Nephron (organoid): ENCODE measurements around the gene CDH9.

Experiments used
- H3K27ac Mint-ChIP-seq, 3 experiments: 2 replicates each; pipeline ENCODE4 v1.8.0; 2020; ENCODE audit warnings: mixed read lengths in 3 of 3, mild to moderate bottlenecking in 2 of 3, moderate library complexity in 1 of 3
- H3K27me3 Mint-ChIP-seq: 2 replicates; pipeline ENCODE4 v1.8.0; 2021; ENCODE audit warnings: low read depth, mild to moderate bottlenecking, moderate library complexity, mixed read lengths
- H3K36me3 Mint-ChIP-seq: 2 replicates; pipeline ENCODE4 v1.8.0; 2020; ENCODE audit warnings: low read depth, mixed read lengths
- H3K4me1 Mint-ChIP-seq: 2 replicates; pipeline ENCODE4 v1.8.0; 2020; ENCODE audit warnings: mixed read lengths
- H3K4me3 Mint-ChIP-seq, 3 experiments: 2 replicates each; pipeline ENCODE4 v1.8.0; 2020; ENCODE audit warnings: mild to moderate bottlenecking in 3 of 3, mixed read lengths in 3 of 3, moderate library complexity in 2 of 3
- H3K9me3 Mint-ChIP-seq: 2 replicates; pipeline ENCODE4 v1.8.0; 2020; ENCODE audit warnings: mixed read lengths
- CTCF ChIP-seq, 3 experiments: fragments of 200-600 bp; sonication (generic); IDR thresholded peaks; one replicate each; pipeline ENCODE4 v1.5.0; 2021; ENCODE audit warnings: antibody characterized with exemption in 3 of 3; ENCODE audit not compliant: unreplicated experiment in 3 of 3

The CDH9 gene

GRCh38 chr5:27048510-27048909, 10.1 kb upstream of the CDH9 start:
- no peak for TF ChIP-seq CTCF (IDR thresholded peaks at IDR 0.05; ENCODE audit: unreplicated experiment in 3 of 3)
- H3K4me3 Mint-ChIP-seq = no peak overlapping the region
- H3K4me1 Mint-ChIP-seq = no peaks in the 10 kb centered on the region
- H3K27me3 Mint-ChIP-seq = no peaks in the 10 kb centered on the region
- no peak overlapping the region for H3K27ac Mint-ChIP-seq
- no peaks in the 10 kb centered on the region for H3K36me3 Mint-ChIP-seq
- peaks cover 4% of the 10 kb centered on the region for H3K9me3 Mint-ChIP-seq

DNA sequence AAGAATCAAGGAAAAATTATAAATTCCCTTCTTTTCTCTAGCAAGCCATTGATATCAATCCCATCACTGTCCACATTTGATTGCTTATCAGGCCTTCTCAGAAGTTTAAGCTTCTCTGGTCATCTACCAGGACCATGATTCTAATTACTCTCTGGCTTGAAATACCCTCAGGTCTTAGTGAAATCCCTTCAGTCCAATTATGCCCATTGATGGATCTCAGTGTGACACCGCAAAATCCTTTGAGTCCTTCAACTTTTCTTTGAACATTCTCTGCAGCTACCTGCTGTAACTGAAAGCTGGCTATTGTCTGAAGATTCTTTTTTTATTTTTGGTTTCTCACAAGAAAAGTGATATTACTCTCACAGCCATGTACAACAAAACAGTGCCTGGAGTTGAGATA, 3.0 kb upstream of the CDH9 start:
- no peak for TF ChIP-seq CTCF (IDR thresholded peaks at IDR 0.05; ENCODE audit: unreplicated experiment in 3 of 3)
- H3K36me3 Mint-ChIP-seq = no peaks in the 10 kb centered on the region
- H3K27ac Mint-ChIP-seq = no peak overlapping the region
- H3K27me3 Mint-ChIP-seq = no peaks in the 10 kb centered on the region
- no peak overlapping the region for H3K4me3 Mint-ChIP-seq
- no peaks in the 10 kb centered on the region for H3K9me3 Mint-ChIP-seq
- H3K4me1 Mint-ChIP-seq = no peaks in the 10 kb centered on the region

- H3K27me3 Mint-ChIP-seq = no peaks in the 10 kb centered on the region
- H3K9me3 Mint-ChIP-seq = no peaks in the 10 kb centered on the region
- no peaks in the 10 kb centered on the region for H3K4me1 Mint-ChIP-seq
- peak overlapping the region in 2 of 3 experiments; percentile 35 to 80 for H3K4me3 Mint-ChIP-seq
- H3K27ac Mint-ChIP-seq = peak overlapping the region in 2 of 3 experiments; percentile 20 to 71
- H3K36me3 Mint-ChIP-seq = peaks cover 3% of the 10 kb centered on the region
- no peak for TF ChIP-seq CTCF (IDR thresholded peaks at IDR 0.05; ENCODE audit: unreplicated experiment in 3 of 3)
Observed at GRCh38 chr5:27034565-27034964, 3.8 kb downstream of the CDH9 start.

- Mint-ChIP-seq H3K27me3 (no peaks in the 10 kb centered on the region), H3K4me1 (peaks cover under 1% of the 10 kb centered on the region), H3K4me3 (no peak overlapping the region), H3K36me3 (peaks cover 19% of the 10 kb centered on the region), H3K9me3 (no peaks in the 10 kb centered on the region), H3K27ac (no peak overlapping the region)
- TF ChIP-seq CTCF (IDR thresholded peaks at IDR 0.05; ENCODE audit: unreplicated experiment in 3 of 3) = no peak
Observed at GRCh38 chr5:27026801-27027200, 11.6 kb downstream of the CDH9 start.

GRCh38 chr5:27026063-27026462, 12.3 kb downstream of the CDH9 start:
- H3K4me3 Mint-ChIP-seq = no peak overlapping the region
- peaks cover 19% of the 10 kb centered on the region for H3K36me3 Mint-ChIP-seq
- H3K27ac Mint-ChIP-seq = no peak overlapping the region
- no peaks in the 10 kb centered on the region for H3K9me3 Mint-ChIP-seq
- H3K4me1 Mint-ChIP-seq = peaks cover 4% of the 10 kb centered on the region
- no peak for TF ChIP-seq CTCF (IDR thresholded peaks at IDR 0.05; ENCODE audit: unreplicated experiment in 3 of 3)
- no peaks in the 10 kb centered on the region for H3K27me3 Mint-ChIP-seq

- Mint-ChIP-seq H3K36me3 (peaks cover 9% of the 10 kb centered on the region), H3K4me3 (no peak overlapping the region), H3K27ac (peak overlapping the region in 2 of 3 experiments; percentile 1 to 44), H3K4me1 (peaks cover 4% of the 10 kb centered on the region), H3K9me3 (no peaks in the 10 kb centered on the region), H3K27me3 (no peaks in the 10 kb centered on the region)
- TF ChIP-seq CTCF (IDR thresholded peaks at IDR 0.05; ENCODE audit: unreplicated experiment in 3 of 3) = no peak
Observed at GRCh38 chr5:27021471-27021870, 16.9 kb downstream of the CDH9 start.
